Gastroesophageal sphincter (tissue), 4 donors: ENCODE results near the gene CARS1. TPM values are rescaled to one million over a fixed set of nuclear protein-coding genes. Genes with fewer than 3 reads are reported as not detected.
A peak's percentile ranks its signal among the peaks of the same experiment; 100 is the strongest.

Experiments used
- ATAC-seq: fragments of 150-250 bp; one replicate; pipeline ENCODE4 v1.9.1; 2016; ENCODE audit warnings: mild to moderate bottlenecking, moderate library complexity
- H3K27ac ChIP-seq, 4 donors: fragments of 200-600 bp; sonication (generic) in 3 of 4; 1 replicate in 3 of 4; 2 replicates in 1 of 4; pipeline ENCODE4 v1.5.1; 2016 to 2019
- H3K27me3 ChIP-seq: fragments of 200-600 bp; sonication (generic); one replicate; pipeline ENCODE4 v1.5.1; 2019
- H3K36me3 ChIP-seq, 2 donors: fragments of 200-600 bp; sonication (generic); one replicate each; pipeline ENCODE4 v1.5.1; 2019; ENCODE audit warnings: control low read depth in 1 of 2
- H3K4me1 ChIP-seq, 3 donors: fragments of 200-600 bp; sonication (generic); 1 replicate in 2 of 3; 2 replicates in 1 of 3; pipeline ENCODE4 v1.5.1; 2016 to 2019; ENCODE audit warnings: control low read depth in 2 of 3
- H3K4me3 ChIP-seq, 2 donors: fragments of 200-600 bp; sonication (generic); one replicate each; pipeline ENCODE4 v1.5.1; 2019; ENCODE audit warnings: mild to moderate bottlenecking in 1 of 2, moderate library complexity in 1 of 2
- H3K9me3 ChIP-seq, 3 donors: fragments of 200-600 bp; sonication (generic); one replicate each; pipeline ENCODE4 v1.5.1; 2017 to 2019; ENCODE audit warnings: control low read depth in 2 of 3
- CTCF ChIP-seq, 4 experiments: fragments of 200-600 bp in 2 of 4; fragments of 450-650 bp in 2 of 4; sonication (generic) in 1 of 4; IDR thresholded peaks; one replicate each; pipeline ENCODE4 v1.5.1; 2017 to 2019; ENCODE audit warnings: antibody characterized with exemption in 4 of 4, mild to moderate bottlenecking in 2 of 4, moderate library complexity in 2 of 4
- EP300 ChIP-seq: sonication (generic); formaldehyde crosslinking; IDR thresholded peaks from one replicate; pipeline ENCODE4 v1.6.1; 2017; ENCODE audit warnings: antibody characterized with exemption, mild to moderate bottlenecking
- POLR2A ChIP-seq, 2 donors: fragments of 450-650 bp; IDR thresholded peaks; one replicate each; pipeline ENCODE4 v1.6.1; 2017; ENCODE audit warnings: antibody characterized with exemption in 2 of 2, mild to moderate bottlenecking in 2 of 2, moderate library complexity in 1 of 2
- POLR2AphosphoS5 ChIP-seq: sonication (generic); formaldehyde crosslinking; IDR thresholded peaks from one replicate; pipeline ENCODE4 v1.6.1; 2017; ENCODE audit warnings: antibody characterized with exemption
- WGBS, 2 donors: methylation state at CpG; one replicate each; pipeline ENCODE4 v1.1.5; 2018; ENCODE audit warnings: low coverage in 1 of 2; 5-methylcytosine and 5-hydroxymethylcytosine counted together
- total RNA-seq, 4 donors: library from RNA; depleted of rRNA; stranded (reverse); fragments of >200 nt; gene quantifications; one replicate each; pipeline ENCODE4 v1.1.0, GENCODE V29; 2016

CARS1 gene
- total RNA-seq, 4 donors from 2014 or later, result 29.1 to 41.5 (median 31.2) TPM

GRCh38 chr11:3010521-3011275 lies 46.5 kb downstream of the CARS1 start:
- TF ChIP-seq EP300, result no peak
- TF ChIP-seq CTCF (IDR thresholded peaks at IDR 0.05), result no peak
- TF ChIP-seq POLR2AphosphoS5, result no peak
- no peak for TF ChIP-seq POLR2A (IDR thresholded peaks at IDR 0.05)
- H3K36me3 ChIP-seq, result peaks cover 0 to 100% of the 10 kb centered on the region in 2 donors
- H3K9me3 ChIP-seq, result no peaks in the 10 kb centered on the region
- 80 to 90% methylated on average over 2 to 8 of the region's 13 CpGs for WGBS, 2 donors
- H3K4me1 ChIP-seq, result peaks cover 0 to 3% (median 0%) of the 10 kb centered on the region in 3 donors
- H3K4me3 ChIP-seq, result no peak overlapping the region
- ATAC-seq, result peak; percentile 10
- H3K27me3 ChIP-seq, result no peaks in the 10 kb centered on the region
- no peak overlapping the region for H3K27ac ChIP-seq

- peaks cover 0 to 99% of the 10 kb centered on the region in 2 donors for H3K36me3 ChIP-seq
Measured at GRCh38 chr11:3010004-3010403, 47.2 kb downstream of the CARS1 start.

GRCh38 chr11:3009481-3009880 lies 47.7 kb downstream of the CARS1 start:
- Histone ChIP-seq H3K9me3 (no peaks in the 10 kb centered on the region), H3K4me3 (no peak overlapping the region), H3K27ac (no peak overlapping the region), H3K4me1 (peaks cover 0 to 7% (median 0%) of the 10 kb centered on the region in 3 donors), H3K36me3 (peaks cover 0 to 98% of the 10 kb centered on the region in 2 donors), H3K27me3 (no peaks in the 10 kb centered on the region)
- no peak for ATAC-seq
- WGBS, 2 donors, result 78 to 91% methylated on average over 3 to 4 of the region's 5 CpGs
- no peak for TF ChIP-seq POLR2A (IDR thresholded peaks at IDR 0.05)
- TF ChIP-seq CTCF (IDR thresholded peaks at IDR 0.05), result no peak
- no peak for TF ChIP-seq POLR2AphosphoS5

More at GRCh38 chr11:3010004-3010403, 47.2 kb downstream of the CARS1 start:
- Histone ChIP-seq H3K27ac (no peak overlapping the region), H3K4me3 (no peak overlapping the region), H3K27me3 (no peaks in the 10 kb centered on the region), H3K4me1 (peaks cover 0 to 7% (median 0%) of the 10 kb centered on the region in 3 donors), H3K9me3 (no peaks in the 10 kb centered on the region)
- no CpG with 5 or more reads among the region's 13 CpGs for WGBS, 2 donors
- no peak for ATAC-seq
- TF ChIP-seq POLR2A (IDR thresholded peaks at IDR 0.05), result no peak
- no peak for TF ChIP-seq POLR2AphosphoS5
- no peak for TF ChIP-seq EP300
- no peak for TF ChIP-seq CTCF (IDR thresholded peaks at IDR 0.05)

- Histone ChIP-seq H3K27me3 (no peaks in the 10 kb centered on the region), H3K9me3 (no peaks in the 10 kb centered on the region), H3K4me1 (peaks cover 0 to 7% (median 0%) of the 10 kb centered on the region in 3 donors), H3K36me3 (peaks cover 0 to 98% of the 10 kb centered on the region in 2 donors), H3K27ac (no peak overlapping the region), H3K4me3 (no peak overlapping the region)
- ATAC-seq, result no peak
- no peak for TF ChIP-seq CTCF (IDR thresholded peaks at IDR 0.05)
- TF ChIP-seq EP300, result no peak
- no peak for TF ChIP-seq POLR2AphosphoS5
- TF ChIP-seq POLR2A (IDR thresholded peaks at IDR 0.05), result no peak
- 88 to 90% methylated on average over 3 to 8 of the region's 9 CpGs for WGBS, 2 donors
Measured at GRCh38 chr11:3008746-3009336, 48.4 kb downstream of the CARS1 start.
